ENCODE data around the gene SLC49A4. TPM values are rescaled to one million over a fixed set of nuclear protein-coding genes. Genes with fewer than 3 reads are reported as not detected.

SLC49A4 gene
- total and polyA plus RNA-seq, 2 of the 13 experiments (the other 11 are each of a cell fraction or from before 2014, with no cell fraction given) = 6.5 to 16.3 TPM

- TF ChIP-seq, protein P1, sequence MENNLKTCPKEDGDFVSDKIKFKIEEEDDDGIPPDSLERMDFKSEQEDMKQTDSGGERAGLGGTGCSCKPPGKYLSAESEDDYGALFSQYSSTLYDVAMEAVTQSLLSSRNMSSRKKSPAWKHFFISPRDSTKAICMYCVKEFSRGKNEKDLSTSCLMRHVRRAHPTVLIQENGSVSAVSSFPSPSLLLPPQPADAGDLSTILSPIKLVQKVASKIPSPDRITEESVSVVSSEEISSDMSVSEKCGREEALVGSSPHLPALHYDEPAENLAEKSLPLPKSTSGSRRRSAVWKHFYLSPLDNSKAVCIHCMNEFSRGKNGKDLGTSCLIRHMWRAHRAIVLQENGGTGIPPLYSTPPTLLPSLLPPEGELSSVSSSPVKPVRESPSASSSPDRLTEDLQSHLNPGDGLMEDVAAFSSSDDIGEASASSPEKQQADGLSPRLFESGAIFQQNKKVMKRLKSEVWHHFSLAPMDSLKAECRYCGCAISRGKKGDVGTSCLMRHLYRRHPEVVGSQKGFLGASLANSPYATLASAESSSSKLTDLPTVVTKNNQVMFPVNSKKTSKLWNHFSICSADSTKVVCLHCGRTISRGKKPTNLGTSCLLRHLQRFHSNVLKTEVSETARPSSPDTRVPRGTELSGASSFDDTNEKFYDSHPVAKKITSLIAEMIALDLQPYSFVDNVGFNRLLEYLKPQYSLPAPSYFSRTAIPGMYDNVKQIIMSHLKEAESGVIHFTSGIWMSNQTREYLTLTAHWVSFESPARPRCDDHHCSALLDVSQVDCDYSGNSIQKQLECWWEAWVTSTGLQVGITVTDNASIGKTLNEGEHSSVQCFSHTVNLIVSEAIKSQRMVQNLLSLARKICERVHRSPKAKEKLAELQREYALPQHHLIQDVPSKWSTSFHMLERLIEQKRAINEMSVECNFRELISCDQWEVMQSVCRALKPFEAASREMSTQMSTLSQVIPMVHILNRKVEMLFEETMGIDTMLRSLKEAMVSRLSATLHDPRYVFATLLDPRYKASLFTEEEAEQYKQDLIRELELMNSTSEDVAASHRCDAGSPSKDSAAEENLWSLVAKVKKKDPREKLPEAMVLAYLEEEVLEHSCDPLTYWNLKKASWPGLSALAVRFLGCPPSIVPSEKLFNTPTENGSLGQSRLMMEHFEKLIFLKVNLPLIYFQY (CRISPR knock-in tag; IDR thresholded peaks at IDR 0.05; ENCODE audit: borderline replicate concordance) = peak; percentile 44; the same call in 1 of the 2 replicates
- TF ChIP-seq ZBTB42 (CRISPR knock-in tag; IDR thresholded peaks at IDR 0.05) (no peak), AGO2 (optimal IDR thresholded peaks at IDR 0.05; ENCODE audit: low read depth, low read length) (no peak), PHF20 (CRISPR knock-in tag; IDR thresholded peaks at IDR 0.05) (peak; percentile 80), TBX3 (IDR thresholded peaks at IDR 0.05; ENCODE audit: borderline replicate concordance) (peak; percentile 76; the same call in 1 of the 2 replicates), SRF (IDR thresholded peaks at IDR 0.05; ENCODE audit: low read depth, low read length) (no peak), ZSCAN31 (CRISPR knock-in tag; IDR thresholded peaks at IDR 0.05; ENCODE audit: low read depth) (peak; percentile 33; the same call in 1 of the 2 replicates), FOXA1 (IDR thresholded peaks at IDR 0.05) (no peak), FOXA1 (CRISPR knock-in tag; IDR thresholded peaks at IDR 0.05) (no peak), ZBTB7B (CRISPR knock-in tag; IDR thresholded peaks at IDR 0.05) (no peak; the same call in 1 of the 2 replicates), FOXJ3 (CRISPR knock-in tag; IDR thresholded peaks at IDR 0.05; ENCODE audit: borderline replicate concordance) (peak; percentile 54), ZFY (CRISPR knock-in tag; IDR thresholded peaks at IDR 0.05) (peak; percentile 47), THAP11 (CRISPR knock-in tag; IDR thresholded peaks at IDR 0.05) (peak; percentile 64), YEATS4 (CRISPR knock-in tag; IDR thresholded peaks at IDR 0.05; ENCODE audit: borderline replicate concordance) (peak; percentile 78), CREM (IDR thresholded peaks at IDR 0.05) (peak; percentile 45; the same call in 1 of the 2 replicates), CREM (CRISPR knock-in tag; IDR thresholded peaks at IDR 0.05) (no peak), SNAPC4 (CRISPR knock-in tag; IDR thresholded peaks at IDR 0.05) (peak; percentile 90), KDM1A (CRISPR knock-in tag; IDR thresholded peaks at IDR 0.05) (no peak), KAT8 (CRISPR knock-in tag; IDR thresholded peaks at IDR 0.05) (peak; percentile 89), SIN3B (IDR thresholded peaks at IDR 0.05; ENCODE audit: low read length) (no peak), ATF4 (CRISPR knock-in tag; IDR thresholded peaks at IDR 0.05) (0 out of 4 replicates have a peak, but pooled peaks of 1 of the 2 experiments have one; percentile 80), ZNF562 (CRISPR knock-in tag; IDR thresholded peaks at IDR 0.05; ENCODE audit: borderline replicate concordance) (no peak)
Measured at GRCh38 chr3:122793568-122794416, 1.1 kb upstream of the SLC49A4 start, which contains the start of gene HSPBAP1 (continued).

Measured in HepG2 (cell line).